ENCODE data around the gene DISP1.

DISP1 gene

GRCh38 chr1:222843469-222844410 lies 28.9 kb downstream of the DISP1 start:
- no peaks in the 10 kb centered on the region for H3K9me3 ChIP-seq (ENCODE audit: control insufficient read depth, insufficient read depth, low read depth, low read length)
- H3K4me1 ChIP-seq (ENCODE audit: control insufficient read depth, insufficient read depth, low read length), result peaks cover 9% of the 10 kb centered on the region; the same call in 1 of the 2 replicates
- ChIA-PET CTCF (interaction anchor here (0.7 kb wide), 2 partner anchors 16 to 60 kb away, joined by 3 to 5 read pairs; no protein-coding TSS in a partner anchor), POLR2A (no interaction called here)
- no peaks in the 10 kb centered on the region for H3K36me3 ChIP-seq (ENCODE audit: control insufficient read depth in 2 of 2, insufficient read depth in 1 of 2, low read length in 2 of 2)
- no peak overlapping the region for H3K27ac ChIP-seq (ENCODE audit: extremely low read depth, low read depth, low read length)
- TF ChIP-seq ZNF692 (tag by site-specific recombination; IDR thresholded peaks at IDR 0.05) (no peak), ZNF335 (tag by site-specific recombination; conservative IDR thresholded peaks at IDR 0.05) (0 out of 2 replicates have a peak, but pooled peaks have one; percentile 20), ZBTB17 (tag by site-specific recombination; IDR thresholded peaks at IDR 0.05) (peak; percentile 23; the same call in 1 of the 2 replicates)
- H3K4me3 ChIP-seq (ENCODE audit: low read depth, low read length), result no peak overlapping the region

- Histone ChIP-seq H3K27ac (ENCODE audit: extremely low read depth, low read depth, low read length) (no peak overlapping the region), H3K9me3 (ENCODE audit: control insufficient read depth, insufficient read depth, low read depth, low read length) (no peaks in the 10 kb centered on the region), H3K4me3 (ENCODE audit: low read depth, low read length) (no peak overlapping the region), H3K36me3 (ENCODE audit: control insufficient read depth in 2 of 2, insufficient read depth in 1 of 2, low read length in 2 of 2) (no peaks in the 10 kb centered on the region), H3K4me1 (ENCODE audit: control insufficient read depth, insufficient read depth, low read length) (peaks cover 9% of the 10 kb centered on the region; the same call in 1 of the 2 replicates)
- ChIA-PET CTCF (interaction anchor here (0.7 kb wide), 1 partner anchor 16 kb away, joined by 5 read pairs; no protein-coding TSS in a partner anchor), POLR2A (no interaction called here)
- TF ChIP-seq AEBP2 (tag by site-specific recombination; IDR thresholded peaks at IDR 0.05; ENCODE audit: borderline replicate concordance) (no peak), ZBTB17 (tag by site-specific recombination; IDR thresholded peaks at IDR 0.05) (peak; percentile 23; the same call in 1 of the 2 replicates)
Measured at GRCh38 chr1:222844411-222844779, 29.6 kb downstream of the DISP1 start.

- CTCF ChIA-PET, result interaction anchor here (0.6 kb wide), 1 partner anchor 1261 kb away, joined by 3 read pairs; no protein-coding TSS in a partner anchor
- Histone ChIP-seq H3K4me1 (ENCODE audit: control insufficient read depth, insufficient read depth, low read length) (peaks cover 9% of the 10 kb centered on the region; the same call in 1 of the 2 replicates), H3K9me3 (ENCODE audit: control insufficient read depth, insufficient read depth, low read depth, low read length) (no peaks in the 10 kb centered on the region), H3K36me3 (ENCODE audit: control insufficient read depth in 2 of 2, insufficient read depth in 1 of 2, low read length in 2 of 2) (no peaks in the 10 kb centered on the region), H3K27ac (ENCODE audit: extremely low read depth, low read depth, low read length) (no peak overlapping the region), H3K4me3 (ENCODE audit: low read depth, low read length) (no peak overlapping the region)
- TF ChIP-seq ZNF426 (tag by site-specific recombination; IDR thresholded peaks at IDR 0.05) (no peak), ZNF664 (tag by site-specific recombination; IDR thresholded peaks at IDR 0.05) (no peak), ZNF37A (tag by site-specific recombination; IDR thresholded peaks at IDR 0.05) (no peak), ZNF184 (tag by site-specific recombination; IDR thresholded peaks at IDR 0.05) (no peak), REST (tag by site-specific recombination; IDR thresholded peaks at IDR 0.05) (no peak)
- POLR2A ChIA-PET, result no interaction called here
Measured at GRCh38 chr1:222845763-222846162, 30.9 kb downstream of the DISP1 start.

All from HEK293 (cell line).